Nephron (organoid): ENCODE data around the gene H19.

ENCODE experiments used
- H3K27ac Mint-ChIP-seq, 3 experiments: 2 replicates each; pipeline ENCODE4 v1.8.0; 2020; ENCODE audit warnings: mixed read lengths in 3 of 3, mild to moderate bottlenecking in 2 of 3, moderate library complexity in 1 of 3
- H3K27me3 Mint-ChIP-seq: 2 replicates; pipeline ENCODE4 v1.8.0; 2021; ENCODE audit warnings: low read depth, mild to moderate bottlenecking, moderate library complexity, mixed read lengths
- H3K36me3 Mint-ChIP-seq: 2 replicates; pipeline ENCODE4 v1.8.0; 2020; ENCODE audit warnings: low read depth, mixed read lengths
- H3K4me1 Mint-ChIP-seq: 2 replicates; pipeline ENCODE4 v1.8.0; 2020; ENCODE audit warnings: mixed read lengths
- H3K4me3 Mint-ChIP-seq, 3 experiments: 2 replicates each; pipeline ENCODE4 v1.8.0; 2020; ENCODE audit warnings: mild to moderate bottlenecking in 3 of 3, mixed read lengths in 3 of 3, moderate library complexity in 2 of 3
- H3K9me3 Mint-ChIP-seq: 2 replicates; pipeline ENCODE4 v1.8.0; 2020; ENCODE audit warnings: mixed read lengths
- CTCF ChIP-seq, 3 experiments: fragments of 200-600 bp; sonication (generic); IDR thresholded peaks; one replicate each; pipeline ENCODE4 v1.5.0; 2021; ENCODE audit warnings: antibody characterized with exemption in 3 of 3; ENCODE audit not compliant: unreplicated experiment in 3 of 3

H19 gene

GRCh38 chr11:1982873-1983600 lies 14.6 kb downstream of the H19 start:
- H3K27me3 Mint-ChIP-seq = no peaks in the 10 kb centered on the region
- no peak for TF ChIP-seq CTCF (IDR thresholded peaks at IDR 0.05; ENCODE audit: unreplicated experiment in 3 of 3)
- no peak overlapping the region for H3K27ac Mint-ChIP-seq
- H3K9me3 Mint-ChIP-seq = no peaks in the 10 kb centered on the region
- H3K4me3 Mint-ChIP-seq = no peak overlapping the region
- H3K36me3 Mint-ChIP-seq = no peaks in the 10 kb centered on the region
- no peaks in the 10 kb centered on the region for H3K4me1 Mint-ChIP-seq

- H3K4me3 Mint-ChIP-seq = no peak overlapping the region
- no peaks in the 10 kb centered on the region for H3K36me3 Mint-ChIP-seq
- no peaks in the 10 kb centered on the region for H3K9me3 Mint-ChIP-seq
- no peak overlapping the region for H3K27ac Mint-ChIP-seq
- TF ChIP-seq CTCF (IDR thresholded peaks at IDR 0.05; ENCODE audit: unreplicated experiment in 3 of 3) = no peak
- no peaks in the 10 kb centered on the region for H3K27me3 Mint-ChIP-seq
- no peaks in the 10 kb centered on the region for H3K4me1 Mint-ChIP-seq
Observed at GRCh38 chr11:1979607-1980006, 18.0 kb downstream of the H19 start.

- H3K36me3 Mint-ChIP-seq = no peaks in the 10 kb centered on the region
- no peaks in the 10 kb centered on the region for H3K4me1 Mint-ChIP-seq
- H3K27ac Mint-ChIP-seq = no peak overlapping the region
- H3K4me3 Mint-ChIP-seq = no peak overlapping the region
- TF ChIP-seq CTCF (IDR thresholded peaks at IDR 0.05; ENCODE audit: unreplicated experiment in 3 of 3) = no peak
- H3K27me3 Mint-ChIP-seq = no peaks in the 10 kb centered on the region
- H3K9me3 Mint-ChIP-seq = no peaks in the 10 kb centered on the region
Observed at GRCh38 chr11:1978720-1979473, 18.7 kb downstream of the H19 start.

GRCh38 chr11:1975185-1975584 lies 22.5 kb downstream of the H19 start:
- no peaks in the 10 kb centered on the region for H3K9me3 Mint-ChIP-seq
- no peaks in the 10 kb centered on the region for H3K4me1 Mint-ChIP-seq

GRCh38 chr11:1970956-1971355 lies 26.7 kb downstream of the H19 start:
- H3K9me3 Mint-ChIP-seq = no peaks in the 10 kb centered on the region
- TF ChIP-seq CTCF (IDR thresholded peaks at IDR 0.05; ENCODE audit: unreplicated experiment in 3 of 3) = no peak
- no peaks in the 10 kb centered on the region for H3K27me3 Mint-ChIP-seq
- H3K4me3 Mint-ChIP-seq = no peak overlapping the region
- no peaks in the 10 kb centered on the region for H3K4me1 Mint-ChIP-seq
- H3K27ac Mint-ChIP-seq = peak overlapping the region in 2 of 3 experiments; percentile 72 to 80
- no peaks in the 10 kb centered on the region for H3K36me3 Mint-ChIP-seq

More at GRCh38 chr11:1975185-1975584, 22.5 kb downstream of the H19 start:
- no peak overlapping the region for H3K4me3 Mint-ChIP-seq
- no peaks in the 10 kb centered on the region for H3K36me3 Mint-ChIP-seq
- H3K27ac Mint-ChIP-seq = no peak overlapping the region
- no peak for TF ChIP-seq CTCF (IDR thresholded peaks at IDR 0.05; ENCODE audit: unreplicated experiment in 3 of 3)
- H3K27me3 Mint-ChIP-seq = no peaks in the 10 kb centered on the region
